Measurements from ENCODE around the gene JMJD8. TPM values are rescaled to one million over a fixed set of nuclear protein-coding genes. Genes with fewer than 3 reads are reported as not detected.

Gene JMJD8
- polyA plus RNA-seq, 1 experiment, result 91.8 TPM

GRCh38 chr16:658679-659571 is 25.2 kb downstream of the JMJD8 start:
- TF ChIP-seq, protein P1, sequence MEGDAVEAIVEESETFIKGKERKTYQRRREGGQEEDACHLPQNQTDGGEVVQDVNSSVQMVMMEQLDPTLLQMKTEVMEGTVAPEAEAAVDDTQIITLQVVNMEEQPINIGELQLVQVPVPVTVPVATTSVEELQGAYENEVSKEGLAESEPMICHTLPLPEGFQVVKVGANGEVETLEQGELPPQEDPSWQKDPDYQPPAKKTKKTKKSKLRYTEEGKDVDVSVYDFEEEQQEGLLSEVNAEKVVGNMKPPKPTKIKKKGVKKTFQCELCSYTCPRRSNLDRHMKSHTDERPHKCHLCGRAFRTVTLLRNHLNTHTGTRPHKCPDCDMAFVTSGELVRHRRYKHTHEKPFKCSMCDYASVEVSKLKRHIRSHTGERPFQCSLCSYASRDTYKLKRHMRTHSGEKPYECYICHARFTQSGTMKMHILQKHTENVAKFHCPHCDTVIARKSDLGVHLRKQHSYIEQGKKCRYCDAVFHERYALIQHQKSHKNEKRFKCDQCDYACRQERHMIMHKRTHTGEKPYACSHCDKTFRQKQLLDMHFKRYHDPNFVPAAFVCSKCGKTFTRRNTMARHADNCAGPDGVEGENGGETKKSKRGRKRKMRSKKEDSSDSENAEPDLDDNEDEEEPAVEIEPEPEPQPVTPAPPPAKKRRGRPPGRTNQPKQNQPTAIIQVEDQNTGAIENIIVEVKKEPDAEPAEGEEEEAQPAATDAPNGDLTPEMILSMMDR (IDR thresholded peaks at IDR 0.05; ENCODE audit: insufficient read depth, low read depth, low read length), result no peak
- CTCF ChIA-PET, result interaction anchor here (1.7 kb wide), 1 partner anchor 65 kb away, joined by 5 read pairs; no protein-coding TSS in a partner anchor
- POLR2A ChIA-PET, result no interaction called here
- H3K4me3 ChIP-seq (ENCODE audit: low read depth, low read length), result no peak overlapping the region
- no peak for DNase-seq (ENCODE audit: low read depth)
- peaks cover 7% of the 10 kb centered on the region for H3K36me3 ChIP-seq (ENCODE audit: control insufficient read depth, insufficient read depth, low read length)
- no peaks in the 10 kb centered on the region for H3K27me3 ChIP-seq (ENCODE audit: control insufficient read depth, insufficient read depth, low read length)

- CTCF ChIA-PET, result no interaction called here
- H3K4me3 ChIP-seq (ENCODE audit: low read depth, low read length), result no peak overlapping the region
- TF ChIP-seq, protein P1 (IDR thresholded peaks at IDR 0.05; ENCODE audit: insufficient read depth, low read depth, low read length), result no peak
- POLR2A ChIA-PET, result no interaction called here
- H3K36me3 ChIP-seq (ENCODE audit: control insufficient read depth, insufficient read depth, low read length), result peaks cover 5% of the 10 kb centered on the region
- no peak for DNase-seq (ENCODE audit: low read depth)
- no peaks in the 10 kb centered on the region for H3K27me3 ChIP-seq (ENCODE audit: control insufficient read depth, insufficient read depth, low read length)
Measured at GRCh38 chr16:657487-657886, 26.6 kb downstream of the JMJD8 start.

GRCh38 chr16:654034-654433 is 30.1 kb downstream of the JMJD8 start:
- DNase-seq (ENCODE audit: low read depth), result no peak
- ChIA-PET POLR2A (no interaction called here), CTCF (interaction anchor here (0.7 kb wide), 1 partner anchor 1541 kb away, joined by 3 read pairs; no protein-coding TSS in a partner anchor)
- Histone ChIP-seq H3K36me3 (ENCODE audit: control insufficient read depth, insufficient read depth, low read length) (peaks cover 5% of the 10 kb centered on the region), H3K27me3 (ENCODE audit: control insufficient read depth, insufficient read depth, low read length) (no peaks in the 10 kb centered on the region), H3K4me3 (ENCODE audit: low read depth, low read length) (no peak overlapping the region)
- TF ChIP-seq, protein P1 (IDR thresholded peaks at IDR 0.05; ENCODE audit: insufficient read depth, low read depth, low read length), result no peak

DNA sequence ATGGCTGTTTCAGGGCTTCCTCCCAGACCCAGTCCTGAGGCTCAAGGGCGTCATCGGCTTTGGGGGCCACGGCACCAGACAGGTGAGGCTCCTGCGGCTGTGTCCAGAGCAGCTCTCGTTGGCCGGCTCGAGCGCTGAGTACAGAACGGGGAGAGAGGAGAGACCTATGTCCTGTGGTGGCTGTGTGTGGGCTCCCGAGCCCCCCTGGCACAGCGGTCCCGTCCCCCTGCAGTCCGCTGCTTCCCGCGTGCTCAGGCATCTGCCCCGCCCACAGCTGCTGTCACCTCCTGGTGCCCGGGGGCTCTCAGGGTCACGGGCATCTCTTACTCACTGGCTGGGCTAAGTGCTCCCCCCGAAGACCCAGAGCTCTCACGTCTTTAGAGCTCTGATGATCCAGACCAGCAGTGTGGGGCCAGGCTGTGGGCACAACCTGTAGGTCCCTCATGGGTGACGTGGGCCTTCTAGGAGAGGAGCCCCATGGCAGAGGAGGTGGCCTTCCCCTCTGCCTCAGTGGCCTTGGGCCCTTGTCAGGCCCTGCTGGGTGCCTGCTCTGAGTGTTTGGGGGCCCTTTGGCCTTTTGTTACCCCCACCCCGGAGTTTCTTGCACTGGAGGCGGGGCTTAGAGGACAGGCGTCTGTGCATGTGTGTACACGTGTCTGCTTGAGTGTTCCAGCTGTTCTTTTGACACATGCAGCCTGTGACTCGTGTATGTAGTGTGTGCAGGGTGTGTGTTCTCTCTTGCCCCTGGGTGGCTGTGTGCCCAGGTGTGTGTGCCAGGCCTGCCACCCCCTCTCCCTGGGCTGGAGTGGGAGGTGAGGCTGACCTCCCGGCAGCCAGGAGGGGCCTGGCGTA is 31.5 kb downstream of the JMJD8 start:
- no peaks in the 10 kb centered on the region for H3K27me3 ChIP-seq (ENCODE audit: control insufficient read depth, insufficient read depth, low read length)
- POLR2A ChIA-PET, result no interaction called here
- DNase-seq (ENCODE audit: low read depth), result no peak
- CTCF ChIA-PET, result interaction anchor here (1.8 kb wide), 1 partner anchor 8 kb away, joined by 8 read pairs; no protein-coding TSS in a partner anchor
- H3K36me3 ChIP-seq (ENCODE audit: control insufficient read depth, insufficient read depth, low read length), result peaks cover 3% of the 10 kb centered on the region
- H3K4me3 ChIP-seq (ENCODE audit: low read depth, low read length), result no peak overlapping the region
- TF ChIP-seq, protein P1 (IDR thresholded peaks at IDR 0.05; ENCODE audit: insufficient read depth, low read depth, low read length), result no peak

DNA sequence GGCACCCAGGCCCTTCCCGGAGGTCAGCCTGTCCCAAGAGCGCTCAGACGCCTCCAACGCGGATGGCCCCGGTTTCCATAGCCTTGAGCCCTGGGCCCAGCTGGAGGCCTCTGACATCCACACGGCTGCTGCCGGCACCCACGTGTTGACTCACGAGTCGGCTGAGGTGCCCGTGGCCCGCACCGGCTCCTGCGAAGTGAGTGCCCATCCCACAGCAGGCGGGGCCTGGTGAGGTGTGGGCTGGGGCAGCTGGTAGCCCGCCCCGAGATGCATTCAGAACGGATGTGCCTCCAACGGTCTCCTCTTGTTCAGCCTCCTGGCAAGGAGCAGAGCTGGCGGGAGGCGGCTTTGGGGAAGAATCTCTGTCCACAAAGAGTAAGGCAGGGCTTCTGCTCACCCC is 32.3 kb downstream of the JMJD8 start:
- Histone ChIP-seq H3K27me3 (ENCODE audit: control insufficient read depth, insufficient read depth, low read length) (no peaks in the 10 kb centered on the region), H3K4me3 (ENCODE audit: low read depth, low read length) (no peak overlapping the region), H3K36me3 (ENCODE audit: control insufficient read depth, insufficient read depth, low read length) (peaks cover 5% of the 10 kb centered on the region)
- TF ChIP-seq, protein P1 (IDR thresholded peaks at IDR 0.05; ENCODE audit: insufficient read depth, low read depth, low read length), result no peak
- DNase-seq (ENCODE audit: low read depth), result no peak
- POLR2A ChIA-PET, result interaction anchor here (0.6 kb wide), 1 partner anchor 52 kb away, joined by 3 read pairs; no protein-coding TSS in a partner anchor
- CTCF ChIA-PET, result interaction anchor here (1.8 kb wide), 1 partner anchor 9 kb away, joined by 8 read pairs; no protein-coding TSS in a partner anchor

Data from BJ (cell line).